Measurements from ENCODE around the gene DOLPP1.
"Not testable (repeated sequence)": the region's sequence is repeated elsewhere in the genome, so short reads cannot be mapped to it uniquely, and the experiment has no call there.

DOLPP1 gene

GRCh38 chr9:129111528-129112151 is 30.7 kb downstream of the DOLPP1 start:
- no peak for TF ChIP-seq JUND (IDR thresholded peaks at IDR 0.05; ENCODE audit: low read depth)

GRCh38 chr9:129112526-129112925 is 31.6 kb downstream of the DOLPP1 start:
- in situ Hi-C loops (cut with HindIII; ENCODE audit: low pct_unique_long_range_greater_than_20kb, low sequenced_read_pairs); DNase-seq (ENCODE audit: low read depth in 1 of 2, low spot score in 1 of 2): not testable (repeated sequence)

More at GRCh38 chr9:129111528-129112151, 30.7 kb downstream of the DOLPP1 start:
- DNase-seq (ENCODE audit: low read depth in 1 of 2, low spot score in 1 of 2) = peak; percentile 44 to 46
- in situ Hi-C loops (cut with HindIII; ENCODE audit: low pct_unique_long_range_greater_than_20kb, low sequenced_read_pairs) = no loop called here

GRCh38 chr9:129113645-129114304 is 32.9 kb downstream of the DOLPP1 start:
- TF ChIP-seq JUND (IDR thresholded peaks at IDR 0.05; ENCODE audit: low read depth) = no peak
- in situ Hi-C loops (cut with HindIII; ENCODE audit: low pct_unique_long_range_greater_than_20kb, low sequenced_read_pairs) = no loop called here
- no peak for DNase-seq (ENCODE audit: low read depth in 1 of 2, low spot score in 1 of 2)

- no peak for TF ChIP-seq JUND (IDR thresholded peaks at IDR 0.05; ENCODE audit: low read depth)
- in situ Hi-C loops (cut with HindIII; ENCODE audit: low pct_unique_long_range_greater_than_20kb, low sequenced_read_pairs) = no loop called here
- DNase-seq (ENCODE audit: low read depth in 1 of 2, low spot score in 1 of 2) = no peak
Measured at GRCh38 chr9:129118799-129119198, 37.9 kb downstream of the DOLPP1 start.

GRCh38 chr9:129121483-129121882 is 40.6 kb downstream of the DOLPP1 start:
- in situ Hi-C loops (cut with HindIII; ENCODE audit: low pct_unique_long_range_greater_than_20kb, low sequenced_read_pairs) = no loop called here
- no peak for TF ChIP-seq JUND (IDR thresholded peaks at IDR 0.05; ENCODE audit: low read depth)
- no peak for DNase-seq (ENCODE audit: low read depth in 1 of 2, low spot score in 1 of 2)

- no peak for TF ChIP-seq JUND (IDR thresholded peaks at IDR 0.05; ENCODE audit: low read depth)
- in situ Hi-C loops (cut with HindIII; ENCODE audit: low pct_unique_long_range_greater_than_20kb, low sequenced_read_pairs) = no loop called here
- no peak for DNase-seq (ENCODE audit: low read depth in 1 of 2, low spot score in 1 of 2)
Measured at GRCh38 chr9:129122133-129122532, 41.2 kb downstream of the DOLPP1 start.

GRCh38 chr9:129122976-129123375 is 42.1 kb downstream of the DOLPP1 start:
- in situ Hi-C loops (cut with HindIII; ENCODE audit: low pct_unique_long_range_greater_than_20kb, low sequenced_read_pairs); DNase-seq (ENCODE audit: low read depth in 1 of 2, low spot score in 1 of 2): not testable (repeated sequence)

GRCh38 chr9:129124506-129125069 is 43.7 kb downstream of the DOLPP1 start:
- DNase-seq (ENCODE audit: low read depth in 1 of 2, low spot score in 1 of 2) = no peak
- TF ChIP-seq JUND (IDR thresholded peaks at IDR 0.05; ENCODE audit: low read depth) = no peak
- in situ Hi-C loops (cut with HindIII; ENCODE audit: low pct_unique_long_range_greater_than_20kb, low sequenced_read_pairs) = no loop called here

GRCh38 chr9:129125478-129125877 is 44.6 kb downstream of the DOLPP1 start:
- DNase-seq (ENCODE audit: low read depth in 1 of 2, low spot score in 1 of 2) = no peak
- no peak for TF ChIP-seq JUND (IDR thresholded peaks at IDR 0.05; ENCODE audit: low read depth)
- in situ Hi-C loops (cut with HindIII; ENCODE audit: low pct_unique_long_range_greater_than_20kb, low sequenced_read_pairs) = no loop called here

- TF ChIP-seq JUND (IDR thresholded peaks at IDR 0.05; ENCODE audit: low read depth) = no peak
- DNase-seq (ENCODE audit: low read depth in 1 of 2, low spot score in 1 of 2) = no peak
- in situ Hi-C loops (cut with HindIII; ENCODE audit: low pct_unique_long_range_greater_than_20kb, low sequenced_read_pairs) = no loop called here
Measured at GRCh38 chr9:129126749-129127618, 46.1 kb downstream of the DOLPP1 start.

- no peak for DNase-seq (ENCODE audit: low read depth in 1 of 2, low spot score in 1 of 2)
- no peak for TF ChIP-seq JUND (IDR thresholded peaks at IDR 0.05; ENCODE audit: low read depth)
- in situ Hi-C loops (cut with HindIII; ENCODE audit: low pct_unique_long_range_greater_than_20kb, low sequenced_read_pairs) = no loop called here
Measured at GRCh38 chr9:129128689-129129088, 47.8 kb downstream of the DOLPP1 start.

GRCh38 chr9:129130271-129130670 is 49.4 kb downstream of the DOLPP1 start:
- in situ Hi-C loops (cut with HindIII; ENCODE audit: low pct_unique_long_range_greater_than_20kb, low sequenced_read_pairs); DNase-seq (ENCODE audit: low read depth in 1 of 2, low spot score in 1 of 2): not testable (repeated sequence)

GRCh38 chr9:129130791-129131190 is 49.9 kb downstream of the DOLPP1 start:
- in situ Hi-C loops (cut with HindIII; ENCODE audit: low pct_unique_long_range_greater_than_20kb, low sequenced_read_pairs) = no loop called here

More at GRCh38 chr9:129130791-129131190, 49.9 kb downstream of the DOLPP1 start:
- TF ChIP-seq JUND (IDR thresholded peaks at IDR 0.05; ENCODE audit: low read depth) = no peak
- no peak for DNase-seq (ENCODE audit: low read depth in 1 of 2, low spot score in 1 of 2)
